ENCODE measurements around the gene ZMAT5.
"Not testable (repeated sequence)": the region's sequence is repeated elsewhere in the genome, so short reads cannot be mapped to it uniquely, and the experiment has no call there.

The ZMAT5 gene

DNA sequence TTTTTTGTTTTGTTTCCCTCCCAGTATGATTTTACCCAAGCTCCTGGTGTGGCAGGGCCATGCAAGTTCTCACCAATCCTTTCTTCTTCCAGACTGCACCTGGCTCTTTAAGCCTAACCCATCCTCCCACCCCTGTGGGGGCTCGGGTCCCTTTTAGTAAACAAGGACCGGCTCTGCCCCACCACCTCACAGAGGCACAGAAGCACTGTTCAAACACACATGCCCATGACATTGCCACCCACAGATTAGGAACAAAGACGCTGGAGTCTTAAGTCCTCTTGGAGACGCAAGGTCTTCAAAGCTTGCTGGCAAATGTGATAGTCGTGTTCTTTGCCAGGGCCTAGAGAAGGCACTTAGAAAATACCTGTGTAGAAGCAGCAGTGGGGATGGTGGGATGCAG, 19.2 kb upstream of the ZMAT5 start:
- no peak for DNase-seq (ENCODE audit: low spot score)

DNA sequence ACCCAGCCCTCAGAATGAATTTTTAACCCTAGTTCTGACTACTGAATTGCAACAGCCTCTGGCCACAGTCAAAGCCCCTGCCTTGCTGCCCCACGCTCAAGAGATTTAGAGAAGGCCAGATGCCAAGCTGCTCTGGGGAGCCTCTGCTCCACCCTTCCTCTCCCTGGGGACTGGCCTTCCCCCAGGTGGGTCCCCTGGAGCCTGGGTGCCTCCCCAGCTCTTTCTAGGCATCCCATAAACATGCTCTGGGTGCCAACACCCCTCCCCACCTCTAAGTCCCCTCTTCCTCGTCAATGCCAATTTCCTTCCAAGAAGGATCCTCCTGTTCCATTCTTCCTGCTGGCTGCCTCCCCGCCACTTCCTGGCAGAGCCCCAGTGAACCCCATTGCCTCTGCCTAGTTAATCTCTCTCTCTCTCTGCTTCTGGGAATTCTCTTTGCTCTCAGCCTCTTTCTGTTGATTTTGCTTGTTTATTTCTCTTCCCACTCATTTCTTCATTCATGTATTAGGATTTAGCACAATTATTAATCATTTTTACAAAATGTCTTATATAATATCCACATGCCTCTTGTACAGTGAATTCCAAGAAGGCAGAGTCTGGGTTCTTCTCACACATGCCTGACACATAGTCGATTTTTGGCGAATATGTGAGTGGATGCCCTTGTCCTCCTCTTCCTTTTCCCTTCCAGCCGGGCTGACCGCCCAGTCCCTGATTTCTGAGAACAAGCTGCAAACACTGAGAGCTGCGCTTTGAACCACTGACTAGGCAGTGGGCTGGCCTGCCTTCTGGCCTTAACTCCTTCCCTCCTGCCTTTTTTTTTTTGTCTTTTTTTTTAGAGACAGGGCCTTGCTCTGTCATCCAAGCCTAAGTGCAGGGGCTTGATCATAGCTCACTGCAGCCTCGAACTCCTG, 17.9 kb upstream of the ZMAT5 start:
- DNase-seq (ENCODE audit: low spot score), result no peak

DNA sequence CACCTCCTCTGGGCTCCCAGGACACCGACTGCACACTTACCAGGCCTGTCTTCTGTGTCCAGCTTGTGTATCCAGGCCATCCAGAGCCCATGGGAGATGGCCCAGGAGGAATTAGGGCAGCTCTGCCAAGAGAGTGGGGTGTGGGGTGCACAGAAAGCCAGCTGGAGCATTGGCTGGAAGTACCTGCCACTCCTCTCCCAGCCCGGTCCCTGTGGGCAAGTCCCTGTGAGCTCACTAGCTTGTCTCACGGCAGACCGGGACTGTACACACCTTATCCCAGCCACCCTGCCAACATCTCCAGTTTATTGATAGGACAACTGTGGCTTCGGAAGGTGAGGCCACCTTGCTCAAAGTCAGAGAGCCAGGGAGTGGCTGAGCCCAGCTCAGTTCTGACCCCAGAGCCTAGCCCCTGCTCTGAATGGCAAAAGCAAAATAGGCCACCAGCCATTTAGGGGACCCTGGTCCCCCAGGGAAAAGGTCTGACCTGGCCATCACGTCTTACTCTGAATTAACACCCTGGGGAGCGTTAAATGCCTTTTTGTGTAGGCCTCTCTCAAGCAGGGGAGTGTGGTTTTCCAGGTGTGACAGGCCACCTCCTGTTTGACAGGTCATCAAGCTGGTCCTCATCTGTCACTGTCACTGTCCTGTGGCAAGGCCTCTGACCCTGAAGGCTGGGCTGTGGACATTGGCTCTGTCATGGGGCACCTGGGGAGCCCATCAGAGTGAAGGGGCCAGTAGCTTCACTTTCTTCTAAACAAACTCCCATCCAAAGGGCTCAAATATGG, 15.4 kb upstream of the ZMAT5 start:
- DNase-seq (ENCODE audit: low spot score), result no peak

DNA sequence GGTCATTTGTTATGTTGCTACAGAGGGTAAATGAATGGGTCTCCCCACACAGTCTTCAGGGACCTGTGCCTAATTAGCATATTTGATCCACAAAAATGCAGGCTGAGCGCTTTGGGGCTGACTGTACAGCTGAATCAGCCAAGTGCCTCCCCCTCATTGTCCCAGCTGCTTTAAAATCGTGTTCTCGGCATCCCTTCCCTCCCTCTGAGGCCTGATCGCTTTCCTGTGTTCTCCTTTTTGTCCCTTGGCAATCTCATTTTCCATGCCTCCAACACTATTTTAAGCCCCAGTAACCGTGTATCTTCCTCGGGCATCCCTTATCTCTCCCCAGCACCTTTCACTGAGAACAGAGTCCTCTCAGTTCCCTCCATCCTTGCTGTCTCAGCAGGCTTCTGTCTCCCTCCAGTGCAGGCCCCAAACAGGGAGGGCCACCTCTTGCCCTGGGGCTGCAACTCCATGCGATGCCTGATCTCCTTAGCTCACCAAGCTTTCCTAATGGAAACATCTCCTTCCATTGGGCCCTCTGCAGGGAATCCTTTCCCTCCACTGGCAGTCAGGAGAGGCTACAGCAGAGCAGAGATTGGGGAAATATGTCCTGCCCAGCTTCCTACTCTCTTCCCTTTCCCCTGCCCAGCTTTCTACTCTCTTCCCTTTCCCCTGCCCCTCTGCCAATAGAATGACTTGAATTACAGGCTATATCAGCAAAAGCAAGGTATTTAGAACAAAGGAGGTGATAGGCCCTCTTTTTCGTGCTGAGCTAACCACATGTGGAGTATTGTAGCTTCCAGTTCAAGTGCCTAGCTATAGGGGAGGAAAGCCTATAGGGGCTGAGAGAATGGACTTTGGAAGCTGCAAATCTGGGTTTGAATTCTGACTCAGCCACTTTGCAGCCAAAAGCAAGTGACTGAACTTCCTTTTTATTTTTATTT, 14.2 kb upstream of the ZMAT5 start:
- DNase-seq (ENCODE audit: low spot score), result no peak

DNA sequence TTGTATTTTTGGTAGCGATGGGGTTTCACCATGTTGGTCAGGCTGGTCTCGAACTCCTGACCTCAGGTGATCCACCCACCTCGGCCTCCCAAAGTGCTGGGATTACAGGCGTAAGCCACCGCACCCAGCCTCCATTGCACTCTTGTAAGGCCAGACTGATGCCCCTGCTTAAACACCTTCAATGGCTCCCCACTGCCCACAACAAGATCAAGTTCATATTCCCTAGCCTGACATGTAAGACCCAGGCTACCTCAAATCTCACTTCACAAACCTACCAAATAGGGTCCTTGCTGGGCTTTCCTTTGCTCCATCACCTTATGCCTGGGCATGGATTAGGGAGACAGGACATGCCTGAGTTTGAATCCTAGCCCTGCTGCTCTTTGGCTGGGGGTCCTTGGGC, 13.4 kb upstream of the ZMAT5 start:
- DNase-seq (ENCODE audit: low spot score), result no peak

DNA sequence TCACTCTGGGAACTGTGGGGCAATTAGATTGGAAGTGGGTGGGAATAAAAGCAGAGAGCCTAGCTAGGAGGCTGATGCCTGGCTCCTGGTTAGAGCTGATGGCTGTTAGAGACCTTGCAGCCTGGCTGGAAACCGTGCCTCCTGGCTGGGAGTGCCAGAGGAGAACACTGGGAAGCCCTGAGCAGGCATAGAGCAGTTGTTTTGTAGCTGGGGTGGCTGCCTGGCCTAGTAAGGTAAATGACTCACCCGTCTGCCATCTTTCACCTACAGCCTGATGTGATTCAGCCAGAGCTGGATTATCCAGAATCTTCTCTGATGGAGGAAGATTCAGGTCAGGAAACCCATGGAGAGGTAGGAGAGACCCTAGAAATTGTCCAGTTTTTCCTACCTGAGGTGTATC, 6.4 kb upstream of the ZMAT5 start:
- no peak for DNase-seq (ENCODE audit: low spot score)

DNA sequence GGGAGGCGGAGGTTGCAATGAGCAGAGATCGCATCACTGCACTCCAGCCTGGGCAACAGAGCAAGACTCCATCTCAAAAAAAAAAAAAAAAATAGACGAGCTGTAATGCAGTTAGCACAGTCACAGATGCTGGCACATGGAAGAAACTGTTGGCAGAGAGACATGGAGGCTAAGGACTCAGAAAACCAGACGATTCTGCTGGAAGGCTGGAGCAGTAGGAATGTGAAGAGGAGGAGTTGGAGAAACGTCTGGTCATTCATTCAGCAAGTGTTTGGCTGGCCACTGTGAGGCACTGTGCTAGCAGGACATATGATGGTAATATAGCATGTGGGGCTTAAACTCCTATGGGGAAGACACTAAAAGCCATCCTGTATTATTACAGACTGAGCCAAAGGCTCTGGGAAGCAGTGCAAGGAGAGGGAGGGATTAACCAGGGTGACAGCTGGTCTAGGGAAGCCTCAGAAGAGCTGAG, 5.4 kb upstream of the ZMAT5 start:
- no peak for DNase-seq (ENCODE audit: low spot score)

DNA sequence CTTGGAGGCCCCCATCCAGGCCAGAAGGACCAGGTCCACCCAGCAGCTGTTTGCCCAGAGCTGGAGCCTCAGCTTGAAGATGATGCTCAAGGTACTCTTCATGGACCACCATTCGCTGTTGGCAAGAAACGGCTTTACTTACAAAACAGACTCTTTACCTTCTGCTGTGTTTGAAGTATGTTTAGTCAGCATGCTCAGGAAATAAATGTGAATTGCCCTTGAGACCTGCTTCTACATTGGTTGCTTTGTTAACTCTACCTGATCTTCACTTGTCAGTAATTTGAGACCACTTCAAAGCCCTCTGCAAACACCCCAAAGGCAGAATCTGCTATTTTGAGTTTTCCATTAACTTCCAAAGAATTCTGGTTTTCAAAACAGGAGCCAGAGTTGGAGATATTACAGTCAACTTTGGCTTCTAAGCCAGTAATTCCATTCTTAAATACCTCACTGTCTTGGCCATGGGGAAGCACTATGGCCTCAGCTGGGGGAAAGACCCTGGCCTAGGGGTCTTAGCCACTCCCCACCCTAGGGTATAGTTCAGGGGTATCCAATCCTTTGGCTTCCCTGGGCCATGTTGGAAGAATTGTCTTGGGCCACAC, 3.0 kb upstream of the ZMAT5 start:
- DNase-seq (ENCODE audit: low spot score), result no peak

DNA sequence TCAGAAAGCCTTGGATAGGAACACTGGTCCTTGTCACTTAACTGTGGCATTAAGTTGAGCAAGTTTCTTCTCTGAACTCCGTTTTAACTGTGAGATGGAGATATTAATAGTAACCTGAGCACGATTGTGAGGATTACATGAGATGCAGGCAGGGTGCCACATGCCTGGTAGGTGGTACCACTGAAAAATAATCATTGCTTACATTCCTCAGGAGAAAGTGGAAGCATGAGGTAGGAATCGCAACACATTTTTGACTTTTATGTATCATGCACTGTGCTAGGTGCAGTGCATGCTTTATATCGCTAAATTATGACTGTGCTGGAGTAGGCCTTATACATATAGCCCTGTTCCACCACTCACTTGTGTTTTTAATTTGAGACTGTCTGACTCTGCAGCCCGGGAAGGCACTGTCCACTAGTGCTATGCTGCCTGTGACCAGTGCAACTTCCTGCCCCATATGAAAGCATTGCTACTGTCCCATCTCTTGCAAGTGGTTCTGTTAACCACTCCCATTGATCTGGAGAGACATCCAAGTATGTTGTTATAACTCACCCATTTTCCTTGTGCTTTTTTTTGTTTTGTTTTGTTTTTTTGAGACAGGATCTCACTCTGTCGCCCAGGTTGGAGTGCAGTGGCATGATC, 1.4 kb upstream of the ZMAT5 start:
- DNase-seq (ENCODE audit: low spot score), result peak; percentile 36

DNA sequence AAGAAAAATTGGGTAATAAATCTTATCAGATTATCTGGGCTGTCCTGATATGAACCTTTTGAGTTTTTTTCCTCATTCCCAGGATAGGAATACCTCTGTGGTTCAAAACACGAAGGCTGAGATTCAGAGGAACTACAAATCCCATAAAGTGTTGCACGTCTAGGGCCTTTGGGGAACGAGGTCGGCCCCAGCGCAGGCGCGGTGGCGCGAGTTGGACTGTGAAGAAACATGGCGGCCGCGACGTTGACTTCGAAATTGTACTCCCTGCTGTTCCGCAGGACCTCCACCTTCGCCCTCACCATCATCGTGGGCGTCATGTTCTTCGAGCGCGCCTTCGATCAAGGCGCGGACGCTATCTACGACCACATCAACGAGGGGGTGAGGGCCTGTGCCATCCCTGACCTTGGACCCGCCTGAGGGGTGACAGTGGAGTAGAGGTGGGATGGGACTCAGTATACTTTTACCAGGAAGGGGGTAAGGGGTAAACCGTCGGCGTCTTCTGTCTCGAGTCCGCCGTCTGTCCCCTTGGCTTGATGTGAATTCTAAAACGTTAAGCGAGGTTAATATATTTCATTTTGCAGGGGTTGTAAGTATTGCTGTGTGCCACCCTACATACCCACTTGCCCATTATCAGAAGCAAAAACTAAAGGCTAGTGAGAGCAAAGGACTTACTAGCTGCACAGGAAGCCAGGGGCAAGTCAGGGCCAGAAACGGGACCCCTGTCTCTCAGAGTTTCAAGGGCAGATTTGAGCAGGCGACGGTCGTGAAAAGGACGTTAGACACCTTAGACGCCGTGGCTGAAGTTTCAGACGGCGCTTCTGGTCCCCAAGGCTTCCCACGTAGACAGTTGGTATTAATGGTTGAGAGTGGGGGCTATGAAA, 604 bp upstream of the ZMAT5 start, which contains the start of gene UQCR10:
UQCR10 (plus strand) TSS at position 199 of the 881 bp plus-strand sequence; CDS start at position 229, 30 bp downstream.
- DNase-seq (ENCODE audit: low spot score), result peak; percentile 92

DNA sequence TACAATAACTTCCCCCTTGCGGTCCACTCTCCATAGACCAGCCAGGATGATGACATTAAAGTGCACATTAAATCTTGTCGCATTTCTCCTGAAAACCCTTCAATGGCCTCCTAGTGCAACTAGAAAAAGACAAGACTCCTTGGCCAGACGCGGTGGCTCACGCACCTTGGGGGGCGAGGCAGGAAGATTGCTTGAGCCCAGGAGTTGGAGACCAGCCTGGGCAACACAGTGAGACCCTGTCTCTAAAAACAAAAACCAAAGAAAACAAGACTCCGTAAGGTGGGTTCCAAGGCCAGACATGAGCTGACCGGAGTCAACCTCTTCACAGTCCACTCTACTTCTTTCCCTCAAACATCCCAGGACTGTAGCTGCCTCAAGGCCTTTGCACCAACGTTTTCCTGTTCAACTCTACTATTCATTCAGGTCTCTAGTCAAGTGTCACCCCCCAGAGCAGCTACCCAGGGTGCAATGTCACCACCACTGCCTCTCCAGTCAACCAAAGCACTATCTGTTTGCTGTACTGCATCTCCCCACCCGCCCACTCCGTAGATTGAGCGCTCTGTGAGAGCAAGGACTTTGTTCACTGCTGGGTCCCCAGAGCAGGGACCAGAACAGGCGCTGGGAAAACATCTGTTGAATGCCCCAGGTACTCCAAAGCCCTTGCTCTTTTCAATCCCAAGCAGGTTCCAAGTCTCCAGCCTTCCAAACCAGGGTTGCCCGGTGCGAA, 739 bp downstream of the ZMAT5 start:
- DNase-seq (ENCODE audit: low spot score), result no peak

DNA sequence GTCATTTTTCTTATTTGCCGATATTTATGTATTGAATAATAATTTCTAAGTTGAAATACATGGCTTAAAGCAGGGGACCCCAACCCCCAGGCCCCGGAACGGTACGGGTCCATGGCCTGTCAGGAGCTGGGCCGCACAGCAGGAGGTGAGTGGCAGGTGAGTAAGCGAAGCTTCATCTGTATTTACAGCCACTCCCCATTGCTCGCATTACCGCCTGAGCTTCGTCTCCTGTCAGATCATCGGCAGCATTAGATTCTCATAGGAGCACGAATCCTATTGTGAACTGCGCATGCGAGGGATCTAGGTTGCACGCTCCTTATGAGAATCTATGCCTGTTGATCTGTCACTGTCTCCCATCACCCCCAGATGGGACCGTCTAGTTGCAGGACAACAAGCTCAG, 4.5 kb downstream of the ZMAT5 start:
- no peak for DNase-seq (ENCODE audit: low spot score)

DNA sequence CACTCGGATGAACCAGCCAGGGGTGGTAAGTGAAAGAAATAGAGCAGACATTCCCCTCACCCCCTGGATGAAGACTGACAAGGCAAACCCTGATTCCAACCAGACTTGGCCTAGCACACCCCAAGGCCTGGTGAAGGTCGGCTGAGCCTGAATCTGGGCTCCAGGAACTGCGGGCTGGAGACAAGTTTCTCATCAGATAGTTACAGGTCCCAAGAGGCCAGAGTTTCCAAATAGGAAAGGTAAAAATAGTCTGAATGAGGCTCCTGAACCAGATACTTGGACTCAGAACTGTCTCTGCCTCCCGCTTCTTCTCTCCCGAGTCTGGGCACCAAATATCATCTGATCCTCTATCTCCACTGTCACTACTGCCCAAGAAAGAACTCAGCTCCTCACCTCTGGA, 7.8 kb downstream of the ZMAT5 start:
- DNase-seq (ENCODE audit: low spot score), result no peak

DNA sequence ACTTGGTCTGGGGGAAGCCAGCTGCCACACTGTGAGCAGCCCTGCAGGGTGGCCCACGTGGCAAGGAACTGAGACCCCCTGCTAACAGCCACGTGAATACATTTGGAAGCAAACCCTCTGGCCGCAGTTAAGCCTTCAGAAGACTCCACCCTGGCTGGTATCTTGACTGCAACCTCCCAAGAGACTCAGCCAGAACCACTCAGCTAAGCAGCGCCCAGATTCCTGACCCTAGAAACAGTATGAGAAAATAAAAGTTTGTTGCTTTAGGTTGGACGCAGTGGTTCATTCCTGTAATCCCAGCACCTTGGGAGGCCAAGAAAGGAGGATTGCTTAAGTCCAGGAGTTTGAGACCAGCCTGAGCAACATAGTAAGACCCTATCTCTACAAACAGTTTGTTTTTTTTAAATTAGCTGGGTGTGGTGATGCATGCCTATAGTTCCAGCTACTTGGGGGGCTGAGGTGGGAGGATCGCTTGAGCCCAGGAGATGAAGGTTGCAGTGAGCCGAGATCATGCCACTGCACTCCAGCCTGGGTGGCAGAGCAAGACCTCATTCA, 8.7 kb downstream of the ZMAT5 start:
- DNase-seq (ENCODE audit: low spot score), result no peak

DNA sequence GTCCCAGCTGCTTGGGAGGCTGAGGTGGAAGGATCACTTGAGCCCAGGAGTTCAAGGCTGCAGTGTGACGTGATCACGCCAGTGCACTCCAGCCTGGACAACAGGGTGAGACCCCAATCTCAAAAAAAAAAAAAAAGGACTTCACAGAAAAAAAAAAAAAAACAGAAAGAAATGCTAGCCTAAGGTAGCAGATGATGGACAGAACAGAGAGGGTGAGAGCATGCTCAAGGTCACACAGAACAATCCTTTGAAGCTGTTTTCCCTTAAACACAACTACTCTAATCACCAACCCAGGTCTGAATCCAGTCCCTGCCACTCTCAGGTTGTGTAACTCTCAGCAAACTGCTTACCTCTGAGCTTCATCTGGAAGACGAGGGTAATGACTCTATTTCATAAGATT, 9.7 kb downstream of the ZMAT5 start:
- no peak for DNase-seq (ENCODE audit: low spot score)

DNA sequence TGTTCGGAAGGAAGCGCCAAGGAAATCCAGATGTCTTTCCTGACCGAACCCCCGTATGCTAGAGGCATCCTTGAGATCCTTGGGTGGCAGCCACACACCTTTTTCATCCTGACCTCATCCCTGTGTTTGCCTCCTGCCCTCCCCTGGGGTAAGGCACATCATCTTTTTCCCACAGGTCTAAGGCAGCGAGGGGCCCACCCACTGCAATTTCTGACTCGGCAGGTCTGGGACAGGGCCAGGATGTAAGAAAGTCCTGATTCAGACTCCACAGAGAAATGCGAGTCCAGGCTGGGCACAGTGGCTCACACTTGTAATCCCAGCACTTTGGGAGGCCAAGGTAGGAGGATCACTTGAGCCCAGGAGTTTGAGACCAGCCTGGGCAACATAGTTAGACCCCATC, 10.5 kb downstream of the ZMAT5 start:
- DNase-seq (ENCODE audit: low spot score), result no peak

DNA sequence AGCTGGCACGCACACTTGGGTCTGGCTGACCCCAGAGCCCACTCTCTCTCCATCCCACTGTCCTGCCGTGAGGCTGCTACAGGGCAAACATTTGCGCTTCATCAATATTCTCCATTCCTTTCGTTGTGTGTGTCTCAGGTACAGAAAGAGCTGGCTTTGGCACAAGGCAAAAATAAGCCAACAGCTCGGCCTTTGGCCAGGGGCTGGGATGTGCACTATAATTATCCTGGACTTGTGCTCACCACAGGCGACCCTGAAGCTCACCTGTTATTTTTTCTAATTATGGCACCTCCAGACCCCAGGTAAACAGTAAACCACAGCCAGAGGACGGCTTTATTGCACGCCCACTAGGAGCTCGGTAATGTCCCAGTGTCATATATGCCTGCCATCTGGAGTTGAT, 10.9 kb downstream of the ZMAT5 start:
- DNase-seq (ENCODE audit: low spot score), result no peak

DNA sequence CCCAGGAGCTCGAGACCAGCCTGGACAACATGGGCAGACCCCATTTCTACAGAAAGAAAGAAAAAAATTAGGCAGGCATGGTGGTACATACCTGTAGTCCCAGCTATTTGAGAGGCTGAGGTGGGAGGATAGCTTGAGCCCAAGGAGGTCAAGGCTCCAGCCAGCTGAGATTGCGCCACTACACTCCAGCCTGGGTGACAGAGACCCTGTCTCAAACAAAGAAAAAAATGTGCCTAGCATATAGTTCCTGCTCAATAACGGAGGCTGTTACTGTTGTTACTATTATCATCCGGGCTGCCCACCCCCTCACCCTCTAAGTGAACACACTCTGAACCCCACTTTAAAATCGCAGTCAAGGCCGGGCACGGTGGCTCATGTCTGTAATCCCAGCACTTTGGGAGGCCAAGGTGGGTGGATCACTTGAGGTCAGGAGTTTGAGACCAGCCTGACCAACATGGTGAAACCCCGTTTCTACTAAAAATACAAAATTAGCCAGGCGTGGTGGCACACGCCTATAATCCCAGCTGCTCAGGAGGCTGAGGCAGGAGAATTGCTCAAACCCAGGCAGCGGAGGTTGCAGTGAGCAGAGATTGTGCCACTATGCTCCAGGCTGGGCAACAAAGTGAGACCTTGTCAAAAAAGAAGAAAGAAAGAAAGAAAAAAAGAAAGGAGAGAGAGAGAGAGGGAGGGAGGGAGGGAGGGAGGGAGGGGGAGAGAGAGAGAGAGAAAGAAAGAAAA, 12.0 kb downstream of the ZMAT5 start:
- not testable (repeated sequence) for DNase-seq (ENCODE audit: low spot score)

Data from kidney capillary endothelial cell (primary cell).